SJSA1 (cell line): ENCODE measurements around the gene SLC30A2. TPM values are rescaled to one million over a fixed set of nuclear protein-coding genes. Genes with fewer than 3 reads are reported as not detected.

Source experiments
- total RNA-seq: library from RNA; depleted of rRNA; stranded (reverse); fragments of >200 nt; shearing (Covaris generic); gene quantifications from 2 replicates; pipeline ENCODE4 v1.2.3, GENCODE V29; 2014; rRNA removed

Gene SLC30A2
- total RNA-seq, 1 experiment from 2014 or later = not detected

Other genes with a start within 250 kb of the SLC30A2 start
- 12.7 and 26.0 TPM in 2 replicates for gene SELENON, start 245.9 kb downstream of the SLC30A2 start, total RNA-seq
- 48.9 and 51.6 TPM in 2 replicates for gene MTFR1L, start 226.2 kb downstream of the SLC30A2 start, total RNA-seq
- 5.9 and 9.5 TPM in 2 replicates for gene AUNIP, start 186.7 kb downstream of the SLC30A2 start, total RNA-seq
- gene PAQR7, start 170.4 kb downstream of the SLC30A2 start, total RNA-seq = 2.9 and 3.1 TPM in 2 replicates
- gene STMN1, start 139.7 kb downstream of the SLC30A2 start, total RNA-seq = 325 and 537 TPM in 2 replicates
- gene PAFAH2, start 48.1 kb downstream of the SLC30A2 start, total RNA-seq = 7.5 and 7.9 TPM in 2 replicates
- 0.08 TPM in 1 of 2 replicates, not detected in the other for gene EXTL1, start 24.3 kb downstream of the SLC30A2 start, total RNA-seq
- gene TRIM63, start 21.5 kb upstream of the SLC30A2 start, total RNA-seq = not detected in 2 replicates
- 5.3 and 9.1 TPM in 2 replicates for gene PDIK1L, start 65.7 kb upstream of the SLC30A2 start, total RNA-seq
- not detected in 2 replicates for gene FAM110D, start 113.0 kb upstream of the SLC30A2 start, total RNA-seq
- not detected in 2 replicates for gene C1orf232, start 122.8 kb upstream of the SLC30A2 start, total RNA-seq
- 23.4 and 34.9 TPM in 2 replicates for gene ZNF593, start 123.8 kb upstream of the SLC30A2 start, total RNA-seq
- 0.24 TPM in 1 of 2 replicates, not detected in the other for gene ZNF593OS, start 125.7 kb upstream of the SLC30A2 start, total RNA-seq
- gene CNKSR1, start 131.4 kb upstream of the SLC30A2 start, total RNA-seq = 0.50 TPM in 1 of 2 replicates, not detected in the other
- not detected in 2 replicates for gene CATSPER4, start 144.5 kb upstream of the SLC30A2 start, total RNA-seq
- 45.2 and 56.6 TPM in 2 replicates for gene CEP85, start 188.1 kb upstream of the SLC30A2 start, total RNA-seq
- gene SH3BGRL3, start 234.0 kb upstream of the SLC30A2 start, total RNA-seq = 36.5 and 38.9 TPM in 2 replicates